H9 (cell line): ENCODE data around the gene NAA60. TPM values are rescaled to one million over a fixed set of nuclear protein-coding genes. Genes with fewer than 3 reads are reported as not detected.

Experiments used
- DNase-seq: peaks from one replicate; pipeline ENCODE4 v3.0.0-alpha.2; 2017
- H2AFZ ChIP-seq: one replicate; pipeline ENCODE4 v1.6.1; 2013; ENCODE audit warnings: mild to moderate bottlenecking, low read length, control low read depth, moderate library complexity
- H2AK5ac ChIP-seq: 2 replicates; pipeline ENCODE4 v1.6.1; 2013; ENCODE audit warnings: low read length, control low read depth, mixed read lengths; ENCODE audit not compliant: insufficient read length
- H2BK120ac ChIP-seq: one replicate; pipeline ENCODE4 v1.6.1; 2013; ENCODE audit warnings: low read depth, mild to moderate bottlenecking, low read length, control low read depth, inconsistent platforms; ENCODE audit not compliant: poor library complexity, severe bottlenecking
- H2BK12ac ChIP-seq: 2 replicates; pipeline ENCODE4 v1.6.1; 2013; ENCODE audit warnings: low read length, control low read depth, mixed read lengths, low read depth; ENCODE audit not compliant: insufficient read length
- H2BK15ac ChIP-seq: 2 replicates; pipeline ENCODE4 v1.6.1; 2013; ENCODE audit warnings: low read depth, low read length, control low read depth
- H2BK20ac ChIP-seq: one replicate; pipeline ENCODE4 v1.6.1; 2013; ENCODE audit warnings: low read depth, mild to moderate bottlenecking, low read length, control low read depth, inconsistent platforms; ENCODE audit not compliant: poor library complexity, severe bottlenecking
- H2BK5ac ChIP-seq: 2 replicates; pipeline ENCODE4 v1.6.1; 2013; ENCODE audit warnings: low read length, control low read depth, mixed read lengths; ENCODE audit not compliant: insufficient read length
- H3K14ac ChIP-seq: 2 replicates; pipeline ENCODE4 v1.6.1; 2013; ENCODE audit warnings: low read length, control low read depth; ENCODE audit not compliant: insufficient read depth
- H3K18ac ChIP-seq: 2 replicates; pipeline ENCODE4 v1.6.1; 2013; ENCODE audit warnings: low read depth, mild to moderate bottlenecking, mixed read lengths, low read length, control low read depth; ENCODE audit not compliant: insufficient read length
- H3K23ac ChIP-seq: 2 replicates; pipeline ENCODE4 v1.6.1; 2013; ENCODE audit warnings: low read length, control low read depth, mixed read lengths, low read depth; ENCODE audit not compliant: insufficient read length
- H3K23me2 ChIP-seq: 2 replicates; pipeline ENCODE4 v1.6.1; 2013; ENCODE audit warnings: low read depth, mild to moderate bottlenecking, mixed read lengths, low read length, control low read depth; ENCODE audit not compliant: insufficient read length, poor library complexity, severe bottlenecking
- H3K27ac ChIP-seq: 2 replicates; pipeline ENCODE4 v1.5.1; 2013; ENCODE audit warnings: low read length, control low read depth, mixed read lengths, low read depth; ENCODE audit not compliant: insufficient read length
- H3K27me3 ChIP-seq: 2 replicates; pipeline ENCODE4 v1.6.1; 2013; ENCODE audit warnings: low read length, control low read depth, inconsistent platforms; ENCODE audit not compliant: insufficient read depth
- H3K4ac ChIP-seq: 2 replicates; pipeline ENCODE4 v1.6.1; 2013; ENCODE audit warnings: low read depth, mild to moderate bottlenecking, control low read depth, inconsistent platforms, low read length, moderate library complexity
- H3K4me1 ChIP-seq: 2 replicates; pipeline ENCODE4 v1.6.1; 2013; ENCODE audit warnings: low read length, control low read depth, inconsistent platforms; ENCODE audit not compliant: insufficient read depth
- H3K4me2 ChIP-seq: 2 replicates; pipeline ENCODE4 v1.6.1; 2013; ENCODE audit warnings: low read length, control low read depth, mixed read lengths; ENCODE audit not compliant: insufficient read length, insufficient read depth
- H3K56ac ChIP-seq: 2 replicates; pipeline ENCODE4 v1.6.1; 2013; ENCODE audit warnings: low read depth, mild to moderate bottlenecking, mixed read lengths, low read length, control low read depth; ENCODE audit not compliant: insufficient read length
- H3K79me1 ChIP-seq: 2 replicates; pipeline ENCODE4 v1.6.1; 2013; ENCODE audit warnings: low read depth, mild to moderate bottlenecking, moderate library complexity, low read length, control low read depth, inconsistent platforms; ENCODE audit not compliant: insufficient read depth, poor library complexity, severe bottlenecking
- H3K79me2 ChIP-seq: 2 replicates; pipeline ENCODE4 v1.6.1; 2013; ENCODE audit warnings: low read length, control low read depth, inconsistent platforms; ENCODE audit not compliant: insufficient read depth
- H3K9ac ChIP-seq: 2 replicates; pipeline ENCODE4 v1.6.1; 2013; ENCODE audit warnings: low read length, control low read depth, mixed read lengths; ENCODE audit not compliant: insufficient read length; ENCODE audit errors: extremely low read depth
- H3K9me3 ChIP-seq: one replicate; pipeline ENCODE4 v1.6.1; 2013; ENCODE audit warnings: low read depth, low read length, inconsistent platforms; ENCODE audit not compliant: control insufficient read depth
- H3T11ph ChIP-seq: one replicate; pipeline ENCODE4 v1.6.1; 2013; ENCODE audit warnings: mild to moderate bottlenecking, low read length, control low read depth, inconsistent platforms
- H4K20me1 ChIP-seq: one replicate; pipeline ENCODE4 v1.6.1; 2013; ENCODE audit not compliant: control insufficient read depth, insufficient read length, insufficient read depth
- H4K5ac ChIP-seq: 2 replicates; pipeline ENCODE4 v1.6.1; 2013; ENCODE audit warnings: low read depth, mild to moderate bottlenecking, mixed read lengths, low read length, control low read depth; ENCODE audit not compliant: insufficient read length
- H4K8ac ChIP-seq: replicated peaks from 2 replicates; pipeline ENCODE4 v1.6.1; 2013; ENCODE audit warnings: low read length, control low read depth, mixed read lengths, low read depth; ENCODE audit not compliant: insufficient read length
- H4K91ac ChIP-seq: 2 replicates; pipeline ENCODE4 v1.6.1; 2013; ENCODE audit warnings: low read depth, mild to moderate bottlenecking, moderate library complexity, mixed read lengths, low read length, control low read depth; ENCODE audit not compliant: insufficient read length
- H3K27ac Mint-ChIP-seq, 3 experiments: 2 replicates in 2 of 3; 3 replicates in 1 of 3; pipeline ENCODE4 v1.8.0; 2020 to 2021; ENCODE audit warnings: mixed read lengths in 3 of 3, mild to moderate bottlenecking in 1 of 3, moderate library complexity in 1 of 3
- H3K27me3 Mint-ChIP-seq: 2 replicates; pipeline ENCODE4 v1.8.0; 2021; ENCODE audit warnings: low read depth, mild to moderate bottlenecking, moderate library complexity, mixed read lengths
- H3K36me3 Mint-ChIP-seq, 3 experiments: 2 replicates in 2 of 3; 3 replicates in 1 of 3; pipeline ENCODE4 v1.8.0; 2020 to 2021; ENCODE audit warnings: low read depth in 3 of 3, mixed read lengths in 3 of 3; ENCODE audit not compliant: insufficient read depth in 1 of 3
- H3K4me1 Mint-ChIP-seq, 2 experiments: 2 replicates each; pipeline ENCODE4 v1.8.0; 2020; ENCODE audit warnings: mixed read lengths in 2 of 2
- H3K4me3 Mint-ChIP-seq, 2 experiments: 2 replicates in 1 of 2; 3 replicates in 1 of 2; pipeline ENCODE4 v1.8.0; 2020 to 2021; ENCODE audit warnings: mild to moderate bottlenecking in 2 of 2, mixed read lengths in 2 of 2, moderate library complexity in 1 of 2
- H3K9me3 Mint-ChIP-seq, 2 experiments: 2 replicates in 1 of 2; 3 replicates in 1 of 2; pipeline ENCODE4 v1.8.0; 2020; ENCODE audit warnings: mild to moderate bottlenecking in 2 of 2, mixed read lengths in 2 of 2, moderate library complexity in 1 of 2
- WGBS: extraction: QIAGEN DNeasy Blood & Tissue Kit; methylation state at CpG from one replicate; pipeline ENCODE4 v1.1.7; 2013; ENCODE audit warnings: missing lambda C conversion rate, low lambda C conversion rate, mixed read lengths; ENCODE audit not compliant: insufficient read length; ENCODE audit errors: extremely low coverage; 5-methylcytosine and 5-hydroxymethylcytosine counted together
- total RNA-seq: library from RNA; stranded (reverse); gene quantifications from 2 replicates; pipeline ENCODE4 v1.2.1, GENCODE V29; 2021
- TF ChIP-seq, protein P1 (sequence below): fragments of 200-600 bp; sonication (generic); conservative IDR thresholded peaks from 3 replicates; pipeline ENCODE4 v1.8.0; 2021; ENCODE audit warnings: antibody characterized with exemption, mild to moderate bottlenecking

NAA60 gene
- total RNA-seq, 1 experiment from 2014 or later = 49.3 TPM

DNA sequence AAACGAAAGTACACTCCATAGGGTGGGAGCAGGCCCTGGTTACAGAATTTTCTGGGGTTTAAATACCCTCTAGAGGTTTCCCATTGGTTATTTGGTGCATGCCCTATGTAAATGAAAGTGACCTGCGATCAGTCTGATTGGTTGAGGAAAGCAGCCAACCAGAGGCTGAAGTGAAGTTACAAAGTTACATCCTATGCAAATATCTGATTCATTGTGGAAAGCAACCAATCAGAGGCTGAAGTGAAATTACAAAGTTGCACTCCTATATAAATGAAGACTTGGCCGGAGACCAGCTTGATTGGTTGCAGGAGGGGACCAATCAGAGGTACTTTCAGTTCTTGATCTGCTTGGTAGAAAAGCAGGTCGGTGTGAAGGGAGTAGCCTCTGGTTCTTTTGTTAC, 24.4 kb downstream of the NAA60 start:
- H3K36me3 Mint-ChIP-seq = peaks cover 13 to 24% (median 15%) of the 10 kb centered on the region in 3 experiments; a peak in 5 of 7 replicates
- Histone ChIP-seq H3K79me1 (peaks cover 15% of the 10 kb centered on the region), H3K4me1 (no peaks in the 10 kb centered on the region; the same call in 1 of the 2 replicates), H3K27me3 (no peaks in the 10 kb centered on the region), H2BK12ac (no peak overlapping the region), H3K4ac (no peak overlapping the region), H4K8ac (no peak overlapping the region), H2BK5ac (no peak overlapping the region), H3K9me3 (no peaks in the 10 kb centered on the region), H2BK120ac (no peak overlapping the region), H3T11ph (no peak overlapping the region), H3K23ac (no peak overlapping the region), H4K20me1 (no peaks in the 10 kb centered on the region), H3K56ac (no peak overlapping the region), H2BK20ac (no peak overlapping the region), H3K23me2 (no peaks in the 10 kb centered on the region), H4K91ac (no peak overlapping the region), H3K9ac (no peak overlapping the region), H4K5ac (no peak overlapping the region), H2AK5ac (no peak overlapping the region), H3K79me2 (peaks cover 37% of the 10 kb centered on the region), H3K4me2 (no peak overlapping the region), H2BK15ac (no peak overlapping the region), H2AFZ (no peak overlapping the region), H3K27ac (no peak overlapping the region), H3K18ac (no peak overlapping the region), H3K14ac (no peak overlapping the region)
- peak overlapping the region in 1 of 2 experiments; percentile 52; a peak in 1 of 5 replicates for H3K4me3 Mint-ChIP-seq
- no peak for DNase-seq
- TF ChIP-seq, protein P1, sequence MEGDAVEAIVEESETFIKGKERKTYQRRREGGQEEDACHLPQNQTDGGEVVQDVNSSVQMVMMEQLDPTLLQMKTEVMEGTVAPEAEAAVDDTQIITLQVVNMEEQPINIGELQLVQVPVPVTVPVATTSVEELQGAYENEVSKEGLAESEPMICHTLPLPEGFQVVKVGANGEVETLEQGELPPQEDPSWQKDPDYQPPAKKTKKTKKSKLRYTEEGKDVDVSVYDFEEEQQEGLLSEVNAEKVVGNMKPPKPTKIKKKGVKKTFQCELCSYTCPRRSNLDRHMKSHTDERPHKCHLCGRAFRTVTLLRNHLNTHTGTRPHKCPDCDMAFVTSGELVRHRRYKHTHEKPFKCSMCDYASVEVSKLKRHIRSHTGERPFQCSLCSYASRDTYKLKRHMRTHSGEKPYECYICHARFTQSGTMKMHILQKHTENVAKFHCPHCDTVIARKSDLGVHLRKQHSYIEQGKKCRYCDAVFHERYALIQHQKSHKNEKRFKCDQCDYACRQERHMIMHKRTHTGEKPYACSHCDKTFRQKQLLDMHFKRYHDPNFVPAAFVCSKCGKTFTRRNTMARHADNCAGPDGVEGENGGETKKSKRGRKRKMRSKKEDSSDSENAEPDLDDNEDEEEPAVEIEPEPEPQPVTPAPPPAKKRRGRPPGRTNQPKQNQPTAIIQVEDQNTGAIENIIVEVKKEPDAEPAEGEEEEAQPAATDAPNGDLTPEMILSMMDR = no peak
- no peaks in the 10 kb centered on the region for H3K9me3 Mint-ChIP-seq
- peaks cover 35 to 40% of the 10 kb centered on the region in 2 experiments for H3K4me1 Mint-ChIP-seq
- peak overlapping the region; percentile 16 to 93 (median 82); a peak in 5 of 7 replicates for H3K27ac Mint-ChIP-seq
- no peaks in the 10 kb centered on the region for H3K27me3 Mint-ChIP-seq
- no CpG with 5 or more reads among the region's 4 CpGs for WGBS
